T-helper 1 cell treated with Interleukin-12 subunit alpha and Interleukin-12 subunit beta and Interleukin-4 antibody, amounts not matched to agents 30 μg/mL and 1 μg/mL, for 36 hours (primary cell): Measurements from ENCODE around the gene ZFYVE19.
A peak's percentile ranks its signal among the peaks of the same experiment; 100 is the strongest.
"Not testable (repeated sequence)": the region's sequence is repeated elsewhere in the genome, so short reads cannot be mapped to it uniquely, and the experiment has no call there.

Experiments
- H3K27ac Mint-ChIP-seq: one replicate; pipeline ENCODE4 v1.8.0; 2021; ENCODE audit warnings: mild to moderate bottlenecking, mixed read lengths
- H3K27me3 Mint-ChIP-seq: one replicate; pipeline ENCODE4 v1.8.0; 2021; ENCODE audit warnings: low read depth, mixed read lengths
- H3K36me3 Mint-ChIP-seq: one replicate; pipeline ENCODE4 v1.8.0; 2021; ENCODE audit warnings: low read depth, mixed read lengths
- H3K4me1 Mint-ChIP-seq: one replicate; pipeline ENCODE4 v1.8.0; 2021; ENCODE audit warnings: low read depth, mixed read lengths
- H3K4me3 Mint-ChIP-seq: one replicate; pipeline ENCODE4 v1.8.0; 2021; ENCODE audit warnings: mild to moderate bottlenecking, moderate library complexity, mixed read lengths
- H3K9me3 Mint-ChIP-seq: one replicate; pipeline ENCODE4 v1.8.0; 2021; ENCODE audit warnings: mixed read lengths

Gene ZFYVE19

GRCh38 chr15:40859206-40859851 is 52.4 kb downstream of the ZFYVE19 start:
- Mint-ChIP-seq H3K27ac (peak overlapping the region; percentile 50), H3K9me3 (no peaks in the 10 kb centered on the region), H3K4me3 (no peak overlapping the region), H3K27me3 (peaks cover 10% of the 10 kb centered on the region), H3K36me3 (no peaks in the 10 kb centered on the region), H3K4me1 (peaks cover 17% of the 10 kb centered on the region)

- not testable (repeated sequence) for H3K4me3 Mint-ChIP-seq, H3K36me3 Mint-ChIP-seq, H3K27ac Mint-ChIP-seq, H3K27me3 Mint-ChIP-seq, H3K9me3 Mint-ChIP-seq
- H3K4me1 Mint-ChIP-seq = peaks cover 17% of the 10 kb centered on the region
Observed at GRCh38 chr15:40861147-40861546, 54.3 kb downstream of the ZFYVE19 start.

GRCh38 chr15:40863660-40864270 is 56.9 kb downstream of the ZFYVE19 start:
- Mint-ChIP-seq H3K4me1 (peaks cover 7% of the 10 kb centered on the region), H3K9me3 (no peaks in the 10 kb centered on the region), H3K27ac (no peak overlapping the region), H3K4me3 (no peak overlapping the region), H3K36me3 (no peaks in the 10 kb centered on the region), H3K27me3 (peaks cover 10% of the 10 kb centered on the region)
